DMS53 (cell line): Measurements from ENCODE around the gene RASA1.

ENCODE experiments used
- DNase-seq: peaks from one replicate; lab custom pipeline; 2025; lab: John Stamatoyannopoulos, UW

Gene RASA1

GRCh38 chr5:87403899-87404298, 136.2 kb downstream of the RASA1 start:
- no peak for DNase-seq

- DNase-seq: no peak
These were observed 136.7 kb downstream of the RASA1 start for GRCh38 chr5:87404359-87404758.

DNA sequence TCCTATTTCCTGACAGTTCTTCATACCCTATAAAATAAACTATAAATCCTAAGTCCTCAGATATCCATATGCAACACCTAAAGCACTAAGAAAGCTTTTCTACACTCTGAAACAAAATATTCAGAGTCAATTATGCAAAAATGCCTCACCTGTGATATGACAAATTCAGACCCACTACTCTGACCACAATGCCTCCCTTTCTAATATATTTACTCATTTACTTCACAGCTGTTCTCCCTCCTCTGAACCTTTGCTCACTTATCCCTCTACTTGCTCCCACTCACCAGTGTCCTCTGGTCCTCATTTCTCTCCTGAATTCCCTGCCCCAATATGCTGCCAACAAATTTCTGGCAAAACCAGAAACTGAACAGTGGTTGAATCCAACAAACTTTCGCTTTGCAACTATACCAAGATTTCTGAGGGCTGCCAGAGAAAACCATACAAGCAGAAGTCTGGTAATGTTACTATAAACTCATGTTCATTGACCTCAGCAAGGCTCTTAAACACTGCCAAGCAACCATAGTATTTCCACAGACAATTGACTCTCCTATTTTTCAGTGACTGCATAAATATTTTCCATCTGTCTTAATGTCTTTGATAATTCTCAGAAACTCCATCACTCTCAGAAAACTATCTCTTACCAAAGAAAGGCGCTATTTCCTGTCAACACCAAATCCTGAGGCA, 137.9 kb downstream of the RASA1 start:
- DNase-seq: no peak

DNA sequence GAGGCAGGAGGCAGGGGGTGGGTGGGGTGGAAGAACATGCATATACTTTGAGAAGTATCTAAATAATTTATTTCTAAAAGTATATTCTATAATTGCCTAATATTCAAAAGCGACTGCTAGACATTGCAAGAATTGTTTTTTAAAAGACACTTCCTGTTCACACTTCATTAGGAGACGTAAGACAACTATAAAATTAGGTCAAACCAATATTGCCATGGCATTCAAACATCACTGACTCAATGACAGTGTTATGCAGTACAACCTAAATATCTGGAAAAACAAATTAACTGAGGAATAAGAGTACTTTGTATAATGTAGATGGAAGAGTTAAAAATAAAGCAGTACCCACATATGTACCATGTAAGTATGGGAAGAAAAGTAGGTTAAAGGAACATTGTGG, 140.5 kb downstream of the RASA1 start:
- no peak for DNase-seq

DNA sequence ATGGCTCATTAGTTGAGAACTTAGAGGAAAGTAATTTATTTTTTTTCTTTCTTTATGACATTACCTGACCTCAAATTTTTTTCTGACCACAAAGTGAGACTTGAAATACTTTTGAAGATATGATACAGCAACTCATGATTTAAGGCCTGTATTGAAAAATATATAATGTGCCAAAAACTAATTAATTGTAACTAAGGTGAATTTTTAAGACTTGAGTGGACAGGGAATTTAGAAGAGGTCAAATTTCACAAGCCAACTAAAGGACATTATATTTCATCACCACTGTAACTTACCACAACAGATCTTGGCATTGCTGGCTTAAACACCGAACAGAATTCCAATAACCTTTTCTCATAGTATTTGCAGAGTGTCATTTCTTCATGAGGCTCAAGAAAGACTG, 143.2 kb downstream of the RASA1 start:
- DNase-seq: no peak

- DNase-seq: no peak
These were observed 143.9 kb downstream of the RASA1 start for GRCh38 chr5:87411586-87411972.

DNA sequence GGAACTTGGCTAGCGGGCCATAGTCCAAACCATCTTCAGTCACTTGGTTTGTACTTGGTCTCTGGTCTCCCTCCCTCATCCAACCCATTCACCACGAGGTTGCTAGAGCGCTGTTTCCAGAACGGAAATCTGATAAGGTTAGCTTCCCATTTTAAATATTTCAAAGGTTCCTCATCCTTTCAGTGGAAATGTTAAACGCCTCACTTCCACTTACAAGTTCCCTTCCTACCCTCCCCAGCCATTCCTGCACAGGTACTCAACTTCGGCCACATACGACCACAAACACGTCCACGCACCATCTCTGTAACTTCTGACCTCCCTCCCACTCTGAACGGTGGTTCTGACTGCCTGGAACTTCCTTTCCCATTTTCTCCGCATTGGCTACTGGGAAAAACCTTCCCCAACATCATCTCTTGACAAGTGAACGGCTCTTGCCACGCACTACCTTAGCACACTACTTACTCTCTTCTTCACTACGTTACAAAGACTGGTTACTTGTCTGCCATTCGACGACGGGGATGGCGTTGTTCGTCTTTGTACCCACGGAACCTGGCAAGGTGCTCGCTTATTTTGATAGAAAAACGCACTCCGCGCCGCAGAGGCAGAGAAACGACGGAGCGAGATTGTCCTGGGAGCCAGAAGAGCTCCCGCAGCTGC, 144.4 kb downstream of the RASA1 start:
- DNase-seq: peak; percentile 68

GRCh38 chr5:87412630-87413342, 145.1 kb downstream of the RASA1 start, which contains the start of gene CCNH:
TSS of gene CCNH (minus strand) at chr5:87412930. CDS start at chr5:87412794, 136 bp downstream.
- DNase-seq: peak; percentile 99

- DNase-seq: peak; percentile 64
These were observed 145.6 kb downstream of the RASA1 start for GRCh38 chr5:87413343-87413645.

- DNase-seq: peak; percentile 29
These were observed 150.8 kb downstream of the RASA1 start for GRCh38 chr5:87418506-87418905.

DNA sequence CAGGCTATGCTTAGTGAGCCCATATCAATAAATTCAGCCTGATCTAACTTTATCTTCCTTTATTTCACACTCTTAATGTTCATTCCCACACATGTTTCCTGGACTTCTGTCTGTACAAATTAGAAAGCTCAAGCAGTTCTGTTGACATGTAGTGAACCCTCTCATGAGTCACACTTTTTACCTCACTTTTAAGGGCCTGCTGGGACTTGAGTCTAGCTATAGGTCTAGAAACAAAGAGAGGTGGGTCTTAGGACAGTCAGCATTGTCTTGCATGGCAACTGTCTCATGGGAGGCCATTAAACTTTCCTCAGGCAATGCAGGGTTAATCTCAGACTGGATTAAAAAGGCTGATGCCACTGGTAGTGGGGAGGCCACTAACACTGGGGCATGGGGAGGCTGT, 153.6 kb downstream of the RASA1 start:
- DNase-seq: no peak

- DNase-seq: no peak
These were observed 156.1 kb downstream of the RASA1 start for GRCh38 chr5:87423755-87424154.

DNA sequence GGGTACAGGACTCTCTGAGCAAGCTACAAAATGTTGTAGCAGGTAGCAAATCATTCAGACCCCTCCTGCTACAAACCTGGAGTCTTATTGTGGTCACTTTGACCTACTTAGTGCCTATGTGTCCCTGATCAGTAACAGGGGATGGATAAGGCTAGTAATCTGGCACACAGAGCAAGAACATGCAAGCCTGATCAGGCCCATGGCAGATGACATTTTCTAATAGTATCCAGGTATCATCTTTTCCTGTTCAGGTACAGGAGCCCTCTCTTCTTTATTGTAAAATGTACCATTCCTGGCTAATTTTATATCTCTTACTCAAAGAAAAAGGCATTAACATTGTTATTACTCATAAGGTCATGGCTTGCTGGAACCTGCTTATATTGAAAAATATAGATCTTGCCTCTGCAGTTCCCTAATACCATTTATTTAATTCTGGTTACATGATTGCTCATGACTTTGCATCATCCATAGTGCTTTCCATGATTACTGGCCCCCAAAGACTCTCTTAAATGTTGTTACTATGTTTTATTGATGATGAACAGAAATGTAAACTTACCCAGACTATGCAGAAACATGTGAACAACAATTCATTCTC, 163.3 kb downstream of the RASA1 start:
- DNase-seq: no peak

DNA sequence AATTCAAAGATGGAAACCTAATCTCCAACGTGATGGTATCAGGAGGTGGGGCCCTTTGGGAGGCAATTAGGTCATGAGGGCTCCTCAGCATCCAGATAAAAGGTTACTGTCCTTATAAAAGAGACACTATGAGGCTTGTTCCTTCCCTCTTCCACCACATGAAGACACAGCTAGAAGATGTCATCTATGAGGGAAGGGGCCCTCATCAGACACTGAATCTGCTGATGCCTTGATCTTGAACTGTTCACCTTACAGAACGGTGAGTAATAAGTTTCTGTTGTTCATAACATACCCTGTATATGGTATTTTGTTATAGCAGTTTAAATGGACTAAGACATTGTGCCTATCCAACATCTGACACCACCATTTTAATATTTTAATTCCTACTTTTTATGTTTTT, 164.8 kb downstream of the RASA1 start:
- DNase-seq: no peak

GRCh38 chr5:87433945-87434344, 166.3 kb downstream of the RASA1 start:
- no peak for DNase-seq

- DNase-seq: no peak
These were observed 166.8 kb downstream of the RASA1 start for GRCh38 chr5:87434461-87434860.

DNA sequence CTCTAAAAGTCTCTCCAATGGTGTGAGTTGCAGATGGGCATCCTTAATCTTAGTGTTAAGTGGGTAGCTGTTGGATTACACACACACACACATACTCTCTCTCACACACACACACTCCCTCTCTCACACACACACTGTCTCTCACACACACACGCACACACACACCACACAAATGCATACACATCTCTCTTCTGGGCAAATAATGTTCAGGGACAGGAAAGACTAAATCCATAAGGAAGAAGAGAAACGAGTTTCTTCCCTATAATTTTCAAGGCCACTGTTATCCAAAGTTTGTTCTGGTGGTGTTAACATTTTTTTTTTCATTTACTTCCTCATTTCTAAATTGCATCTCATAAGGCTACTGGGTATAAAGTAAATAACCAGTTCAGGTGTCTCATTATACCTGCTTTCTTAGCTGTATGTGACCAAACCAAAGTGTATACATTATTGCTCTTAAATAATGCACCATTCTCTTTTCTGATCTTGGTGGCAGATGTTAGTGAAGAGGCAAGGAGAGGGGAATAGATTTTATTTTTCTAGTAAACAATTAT, 167.5 kb downstream of the RASA1 start:
- peak; percentile 29 for DNase-seq

GRCh38 chr5:87437724-87438123, 170.0 kb downstream of the RASA1 start:
- no peak for DNase-seq

- no peak for DNase-seq
These were observed 170.5 kb downstream of the RASA1 start for GRCh38 chr5:87438231-87438630.
